Measurements from ENCODE around the gene SIGLEC15. TPM values are rescaled to one million over a fixed set of nuclear protein-coding genes. Genes with fewer than 3 reads are reported as not detected.

The SIGLEC15 gene
- total RNA-seq, 1 experiment from 2014 or later, result 0.13 TPM

DNA sequence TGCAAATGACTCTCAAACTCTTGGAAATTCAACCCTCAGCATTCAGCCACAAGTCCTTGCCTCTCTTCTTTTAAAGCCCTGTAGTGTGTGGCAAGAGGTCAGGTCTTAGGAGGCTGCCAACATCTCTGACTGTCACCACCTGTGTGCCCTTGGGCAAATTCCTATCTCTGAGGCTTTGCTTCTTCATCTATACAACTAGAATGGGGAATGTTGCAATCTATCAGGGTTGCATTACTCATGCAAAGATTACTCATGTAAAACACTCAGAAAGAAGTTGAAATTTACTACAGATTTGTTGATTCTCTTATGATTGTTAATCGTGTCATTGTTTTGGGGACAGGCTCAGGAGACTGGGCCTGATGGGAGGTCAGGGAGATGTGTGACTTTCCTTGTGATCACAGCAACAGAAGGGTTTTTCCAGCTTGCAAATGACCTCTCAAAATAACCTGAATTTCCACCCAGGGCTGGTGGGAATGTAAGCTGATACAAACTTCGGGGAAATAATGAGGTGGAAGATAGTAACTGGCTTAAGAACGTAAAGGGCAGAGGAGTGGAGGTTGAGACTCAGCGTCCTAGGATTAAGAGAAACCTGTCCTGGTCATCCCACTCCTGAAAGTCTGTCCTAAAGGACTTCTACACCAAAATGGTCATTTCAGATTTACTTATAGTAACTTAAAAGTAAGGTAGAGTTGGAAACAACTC, 32.1 kb upstream of the SIGLEC15 start:
- H3K4me1 Mint-ChIP-seq, result peaks cover 9 to 18% of the 10 kb centered on the region in 2 experiments
- H3K27ac Mint-ChIP-seq, result peak overlapping the region in 1 of 3 experiments; percentile 68; a peak in 2 of 7 replicates
- no peak overlapping the region for H3K9ac ChIP-seq (ENCODE audit: extremely low read depth, insufficient read length, low read length)
- no peak overlapping the region for H3K4ac ChIP-seq (ENCODE audit: low read depth, low read length)
- no peak overlapping the region for H2AFZ ChIP-seq (ENCODE audit: low read length)
- H3K56ac ChIP-seq (ENCODE audit: insufficient read length, low read depth, low read length), result no peak overlapping the region
- H2BK15ac ChIP-seq (ENCODE audit: low read depth, low read length), result no peak overlapping the region
- no peak for DNase-seq
- H2BK20ac ChIP-seq (ENCODE audit: low read depth, low read length, poor library complexity, severe bottlenecking), result no peak overlapping the region
- no peak overlapping the region for H3K4me2 ChIP-seq (ENCODE audit: insufficient read depth, insufficient read length, low read length)
- H4K20me1 ChIP-seq (ENCODE audit: control insufficient read depth, insufficient read depth, insufficient read length), result no peaks in the 10 kb centered on the region
- WGBS (ENCODE audit: extremely low coverage, insufficient read length, low lambda C conversion rate), result no CpG with 5 or more reads among the region's 4 CpGs
- no peak overlapping the region for H2AK5ac ChIP-seq (ENCODE audit: insufficient read length, low read length)
- H3T11ph ChIP-seq (ENCODE audit: low read length), result no peak overlapping the region
- H3K23me2 ChIP-seq (ENCODE audit: insufficient read length, low read depth, low read length, poor library complexity, severe bottlenecking), result no peaks in the 10 kb centered on the region
- H3K18ac ChIP-seq (ENCODE audit: insufficient read length, low read depth, low read length), result no peak overlapping the region
- no peak overlapping the region for H3K14ac ChIP-seq (ENCODE audit: insufficient read depth, low read length)
- peaks cover 2% of the 10 kb centered on the region for H3K27me3 Mint-ChIP-seq (ENCODE audit: low read depth)
- no peak overlapping the region for H2BK5ac ChIP-seq (ENCODE audit: insufficient read length, low read length)
- H3K27ac ChIP-seq (ENCODE audit: insufficient read length, low read depth, low read length), result no peak overlapping the region
- H3K4me1 ChIP-seq (ENCODE audit: insufficient read depth, low read length), result peaks cover 3% of the 10 kb centered on the region; the same call in 1 of the 2 replicates
- no peak overlapping the region for H3K4me3 Mint-ChIP-seq
- H4K91ac ChIP-seq (ENCODE audit: insufficient read length, low read depth, low read length), result no peak overlapping the region
- TF ChIP-seq, protein P1, sequence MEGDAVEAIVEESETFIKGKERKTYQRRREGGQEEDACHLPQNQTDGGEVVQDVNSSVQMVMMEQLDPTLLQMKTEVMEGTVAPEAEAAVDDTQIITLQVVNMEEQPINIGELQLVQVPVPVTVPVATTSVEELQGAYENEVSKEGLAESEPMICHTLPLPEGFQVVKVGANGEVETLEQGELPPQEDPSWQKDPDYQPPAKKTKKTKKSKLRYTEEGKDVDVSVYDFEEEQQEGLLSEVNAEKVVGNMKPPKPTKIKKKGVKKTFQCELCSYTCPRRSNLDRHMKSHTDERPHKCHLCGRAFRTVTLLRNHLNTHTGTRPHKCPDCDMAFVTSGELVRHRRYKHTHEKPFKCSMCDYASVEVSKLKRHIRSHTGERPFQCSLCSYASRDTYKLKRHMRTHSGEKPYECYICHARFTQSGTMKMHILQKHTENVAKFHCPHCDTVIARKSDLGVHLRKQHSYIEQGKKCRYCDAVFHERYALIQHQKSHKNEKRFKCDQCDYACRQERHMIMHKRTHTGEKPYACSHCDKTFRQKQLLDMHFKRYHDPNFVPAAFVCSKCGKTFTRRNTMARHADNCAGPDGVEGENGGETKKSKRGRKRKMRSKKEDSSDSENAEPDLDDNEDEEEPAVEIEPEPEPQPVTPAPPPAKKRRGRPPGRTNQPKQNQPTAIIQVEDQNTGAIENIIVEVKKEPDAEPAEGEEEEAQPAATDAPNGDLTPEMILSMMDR (conservative IDR thresholded peaks at IDR 0.05), result no peak
- H2BK120ac ChIP-seq (ENCODE audit: low read depth, low read length, poor library complexity, severe bottlenecking), result no peak overlapping the region
- no peak overlapping the region for H3K23ac ChIP-seq (ENCODE audit: insufficient read length, low read depth, low read length)
- no peaks in the 10 kb centered on the region for H3K9me3 ChIP-seq (ENCODE audit: control insufficient read depth, low read depth, low read length)
- no peak overlapping the region for H2BK12ac ChIP-seq (ENCODE audit: insufficient read length, low read depth, low read length)
- no peaks in the 10 kb centered on the region for H3K79me2 ChIP-seq (ENCODE audit: insufficient read depth, low read length)
- peaks cover 0 to 12% (median 7%) of the 10 kb centered on the region in 3 experiments; a peak in 5 of 7 replicates for H3K36me3 Mint-ChIP-seq (ENCODE audit: insufficient read depth in 1 of 3, low read depth in 3 of 3)
- no peak overlapping the region for H4K5ac ChIP-seq (ENCODE audit: insufficient read length, low read depth, low read length)
- no peaks in the 10 kb centered on the region for H3K27me3 ChIP-seq (ENCODE audit: insufficient read depth, low read length)
- H3K9me3 Mint-ChIP-seq, result peaks cover 11 to 12% of the 10 kb centered on the region in 2 experiments
- no peaks in the 10 kb centered on the region for H3K79me1 ChIP-seq (ENCODE audit: insufficient read depth, low read depth, low read length, poor library complexity, severe bottlenecking)
- H4K8ac ChIP-seq (replicated peaks; ENCODE audit: insufficient read length, low read depth, low read length), result no peak overlapping the region

Data from H9 (cell line).